Keratinocyte (primary cell): ENCODE measurements around the gene CELF5.

Source experiments
- CTCF ChIP-seq, 3 experiments: IDR thresholded peaks in 1 of 3; conservative IDR thresholded peaks in 1 of 3; optimal IDR thresholded peaks in 1 of 3; 2 replicates in 2 of 3; 3 replicates in 1 of 3; pipeline versions ENCODE3 to v1.5.1; 2011; ENCODE audit warnings: low read length in 3 of 3, mild to moderate bottlenecking in 3 of 3, moderate library complexity in 2 of 3, control low read depth in 1 of 3, inconsistent platforms in 1 of 3; ENCODE audit not compliant: insufficient read depth in 2 of 3; ENCODE audit errors: extremely low read depth in 1 of 3
- EZH2 ChIP-seq: IDR thresholded peaks from one replicate; pipeline ENCODE4 v1.6.1; 2012; ENCODE audit warnings: inconsistent platforms, mild to moderate bottlenecking, low read length, moderate library complexity

GRCh38 chr19:3178973-3179738 lies 45.3 kb upstream of the CELF5 start:
- TF ChIP-seq CTCF (optimal IDR thresholded peaks at IDR 0.05 in 1 of 3, IDR thresholded peaks at IDR 0.05 in 1 of 3, conservative IDR thresholded peaks at IDR 0.05 in 1 of 3; ENCODE audit: extremely low read depth in 1 of 3, insufficient read depth in 2 of 3, low read length in 3 of 3) (no peak), EZH2 (no peak)
